ENCODE data around the gene FTCDNL1.

FTCDNL1 gene

DNA sequence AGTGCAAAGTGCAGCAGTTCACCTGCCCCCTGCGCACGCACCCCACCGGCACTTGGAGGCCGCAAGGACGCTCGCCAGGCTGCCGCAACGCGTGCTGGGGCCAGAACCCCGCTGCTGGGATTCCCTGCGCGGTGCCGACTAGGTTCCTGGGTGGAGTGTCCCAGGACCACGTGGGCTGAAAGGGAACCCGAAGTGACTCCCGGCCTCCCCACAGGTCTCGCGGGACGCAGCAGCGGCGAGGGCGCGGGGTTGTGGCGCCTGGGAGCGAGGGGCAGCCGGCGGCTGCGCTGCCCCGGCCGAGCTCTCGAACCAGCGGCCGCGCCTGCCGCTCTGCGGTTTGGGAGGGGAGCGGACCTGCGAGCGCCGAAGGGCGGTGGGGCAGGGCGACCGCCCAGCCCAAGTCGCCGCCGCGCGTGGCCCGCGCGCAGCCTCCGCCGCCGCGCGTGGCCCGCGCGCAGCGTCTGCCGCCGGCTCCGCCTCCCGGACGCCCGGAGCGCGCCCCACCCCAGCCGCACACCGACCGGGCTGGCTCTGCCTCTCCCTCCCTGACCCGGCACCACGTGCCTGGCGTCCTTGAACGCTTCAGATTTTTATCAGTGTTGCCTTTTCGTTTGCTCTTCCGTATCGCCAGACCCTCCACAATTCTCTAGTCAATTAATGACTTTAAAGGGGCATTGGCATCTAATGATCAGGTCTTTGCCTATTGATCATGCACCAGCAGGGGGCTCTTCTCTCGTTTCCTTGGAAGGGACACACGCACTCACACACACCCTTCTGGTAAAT is at the start of gene FTCDNL1:
Gene FTCDNL1, minus strand, starts transcription at position 475 of the 783 bp plus-strand sequence. CDS start 2,230 bp downstream, outside the sequence.
- DNase-seq (ENCODE audit: low spot score): peak; percentile 76

DNA sequence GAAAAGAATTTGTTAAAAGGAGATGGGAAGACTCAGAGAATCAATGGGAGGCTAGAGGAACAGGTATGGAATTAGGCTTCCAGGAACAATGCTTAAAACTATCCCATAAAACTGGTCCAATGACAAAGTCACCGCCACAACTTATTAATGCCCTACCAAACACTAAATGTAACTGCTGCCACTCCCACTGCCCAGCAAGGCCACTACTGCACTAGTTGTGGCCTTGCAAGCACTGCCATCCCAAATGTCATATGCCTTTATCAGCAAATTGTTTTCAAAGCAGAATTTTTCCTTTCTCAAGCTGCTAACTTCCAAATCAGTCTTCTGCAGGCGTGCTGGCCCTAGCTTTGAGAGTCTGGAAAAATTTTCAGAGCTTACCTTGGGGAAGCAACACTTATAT is 45.6 kb upstream of the FTCDNL1 start:
- no peak for DNase-seq (ENCODE audit: low spot score)

DNA sequence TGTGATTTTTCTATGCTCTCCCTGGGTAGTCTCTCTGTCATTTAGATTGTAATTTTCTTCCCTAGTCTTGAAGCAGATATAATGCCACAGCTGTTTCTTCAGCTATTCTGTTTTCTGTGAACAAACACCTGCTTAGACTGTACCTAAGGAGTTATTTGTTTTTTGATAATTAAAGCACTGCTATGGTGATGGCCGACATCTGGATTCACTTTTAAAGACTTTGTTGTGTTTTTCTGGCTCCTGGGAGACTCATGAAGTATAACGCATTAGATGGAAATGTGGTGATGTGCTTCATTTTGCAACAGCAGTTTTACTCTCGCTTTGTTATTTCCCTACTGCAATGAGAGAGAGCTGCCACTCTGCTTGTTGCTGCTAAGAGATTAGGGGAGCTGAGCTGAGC is 44.4 kb upstream of the FTCDNL1 start:
- no peak for DNase-seq (ENCODE audit: low spot score)

DNA sequence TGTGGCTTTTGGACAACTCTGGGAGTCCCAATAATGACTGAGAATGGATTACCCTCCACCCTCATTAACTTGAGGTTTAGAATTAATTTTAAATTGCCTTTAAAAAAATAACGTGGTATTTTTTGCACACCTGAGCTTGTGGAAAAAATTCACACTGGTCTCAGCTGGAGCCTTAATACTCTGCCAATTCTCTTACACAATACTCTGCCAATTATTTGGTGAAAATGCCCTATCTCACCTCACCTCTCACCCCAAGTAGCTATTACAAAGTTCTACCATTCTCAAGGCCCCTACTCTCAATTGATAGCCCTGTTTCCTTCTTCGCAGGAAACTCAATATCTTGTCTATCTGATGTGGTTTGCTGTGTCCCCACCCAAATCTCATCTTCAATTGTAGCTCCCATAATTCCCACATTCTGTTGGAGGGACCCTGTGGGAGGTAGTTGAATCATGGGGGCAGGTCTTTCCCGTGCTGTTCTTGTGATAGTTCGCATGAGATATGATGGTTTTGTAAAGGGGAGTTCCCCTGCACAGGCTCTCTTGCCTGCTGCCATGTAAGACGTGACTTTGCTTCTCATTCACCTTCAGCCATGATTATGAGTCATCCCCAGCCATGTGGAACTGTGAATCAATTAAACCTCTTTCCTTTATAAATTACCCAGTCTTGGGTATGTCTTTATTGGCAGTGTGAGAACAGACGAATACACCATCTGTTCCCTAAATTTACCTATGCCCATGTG is 32.7 kb upstream of the FTCDNL1 start:
- DNase-seq (ENCODE audit: low spot score): no peak

DNA sequence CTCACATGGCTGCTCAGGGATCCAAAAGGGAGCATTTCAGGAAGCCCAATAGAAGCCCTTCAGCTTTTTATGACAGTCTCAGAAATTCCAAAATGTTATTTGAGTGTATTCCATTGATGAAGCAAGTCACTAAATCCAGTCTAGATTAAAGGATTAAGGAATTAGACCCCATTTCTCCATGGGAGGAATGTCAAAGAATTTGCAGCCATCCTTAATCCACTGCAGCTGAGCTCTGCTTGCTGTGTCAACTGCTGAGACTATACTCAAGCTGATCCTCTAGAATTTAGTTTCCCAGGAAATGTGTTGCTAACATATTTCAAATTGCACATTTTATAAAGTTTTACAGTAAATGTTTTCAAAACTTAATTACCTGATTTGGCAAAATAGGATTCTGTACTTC is 31.7 kb upstream of the FTCDNL1 start:
- DNase-seq (ENCODE audit: low spot score): no peak

DNA sequence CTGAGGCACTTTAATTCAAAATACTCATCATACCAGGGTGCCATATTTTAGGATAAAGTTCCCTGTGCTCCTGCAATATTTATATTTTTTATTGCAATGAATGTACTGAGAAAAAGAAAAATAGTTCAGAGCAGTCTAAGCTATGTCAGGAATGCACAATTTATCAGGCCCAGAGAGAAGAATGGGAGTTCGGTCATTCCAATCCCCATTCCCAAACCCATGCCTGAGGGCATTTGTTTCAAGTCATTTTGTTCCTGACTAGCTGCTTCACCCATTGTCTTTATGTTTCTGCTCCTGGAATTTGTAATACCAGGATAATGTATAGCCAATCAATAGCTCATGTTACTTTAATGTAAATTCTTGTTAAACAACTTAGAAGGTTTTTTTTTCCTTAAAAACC is 24.4 kb upstream of the FTCDNL1 start:
- no peak for DNase-seq (ENCODE audit: low spot score)

DNA sequence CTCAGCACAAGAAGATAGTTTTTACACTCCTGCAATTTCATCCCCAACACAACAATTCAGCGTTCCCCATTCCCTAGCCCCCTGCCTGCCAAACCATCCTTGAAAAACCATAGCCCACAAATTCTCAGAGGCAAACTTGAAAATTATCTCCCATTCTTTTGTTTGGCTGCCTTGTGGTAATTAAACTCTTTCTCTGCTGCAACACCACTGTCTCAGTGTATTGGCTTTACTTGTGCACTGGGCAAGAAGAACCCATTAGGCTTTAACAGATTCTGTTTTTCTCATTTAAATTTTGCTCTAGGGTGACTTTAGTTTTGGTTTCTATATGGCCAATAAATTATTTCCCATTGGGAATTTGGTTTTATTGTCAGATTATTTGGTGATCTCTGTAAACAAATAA is 23.2 kb upstream of the FTCDNL1 start:
- no peak for DNase-seq (ENCODE audit: low spot score)

DNA sequence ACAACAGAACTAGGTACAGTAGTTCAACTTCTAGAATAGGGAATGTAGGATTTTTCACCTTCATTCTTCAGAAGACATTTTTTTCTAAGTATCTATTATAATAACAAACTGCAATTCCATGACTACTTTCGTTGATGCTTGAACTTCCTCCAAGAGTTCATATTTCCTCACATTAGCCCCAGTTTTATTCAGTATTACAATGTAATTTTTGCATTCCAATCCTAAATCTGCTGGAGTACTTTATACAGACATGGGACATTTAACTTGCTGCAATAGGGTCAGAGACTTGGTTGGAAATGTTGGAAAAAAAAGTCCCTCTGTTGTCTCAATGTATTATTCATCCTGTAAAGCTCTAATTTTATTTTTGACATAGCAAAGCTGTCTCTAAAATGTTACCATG is 19.6 kb upstream of the FTCDNL1 start:
- no peak for DNase-seq (ENCODE audit: low spot score)

DNA sequence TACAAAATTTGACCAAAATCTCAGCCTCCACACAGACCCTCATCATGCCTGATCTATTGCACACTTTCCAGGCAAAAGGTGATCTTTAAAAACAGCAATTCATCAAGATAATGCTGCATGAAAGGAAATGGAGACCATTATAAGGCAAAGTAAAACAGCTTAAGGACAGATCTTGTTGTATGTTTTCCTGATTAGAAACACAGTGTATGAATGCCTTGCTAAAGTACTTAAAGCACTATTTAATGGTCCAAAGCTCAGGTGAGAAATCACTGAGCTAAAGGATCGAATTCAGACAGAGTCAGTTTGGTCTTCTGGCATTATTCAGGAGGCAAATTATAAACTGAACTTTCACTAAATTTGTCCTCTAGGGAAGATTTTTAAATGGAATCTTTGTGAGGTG is 18.7 kb upstream of the FTCDNL1 start:
- DNase-seq (ENCODE audit: low spot score): no peak

DNA sequence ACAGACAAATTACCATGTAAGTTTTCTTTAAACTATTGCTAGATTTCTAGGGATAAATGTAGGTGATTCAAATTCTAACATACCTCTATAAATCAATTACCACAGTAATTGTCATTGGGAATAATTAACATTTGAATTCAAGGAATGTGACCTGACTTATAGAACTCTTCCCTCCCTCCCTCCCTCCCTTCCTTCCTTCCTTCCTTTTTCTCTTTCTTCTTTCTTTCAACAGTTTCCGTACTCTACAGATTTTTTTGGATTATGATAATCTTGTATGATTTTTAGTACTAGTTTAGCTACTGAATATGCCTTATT is 18.2 kb upstream of the FTCDNL1 start:
- no peak for DNase-seq (ENCODE audit: low spot score)

DNA sequence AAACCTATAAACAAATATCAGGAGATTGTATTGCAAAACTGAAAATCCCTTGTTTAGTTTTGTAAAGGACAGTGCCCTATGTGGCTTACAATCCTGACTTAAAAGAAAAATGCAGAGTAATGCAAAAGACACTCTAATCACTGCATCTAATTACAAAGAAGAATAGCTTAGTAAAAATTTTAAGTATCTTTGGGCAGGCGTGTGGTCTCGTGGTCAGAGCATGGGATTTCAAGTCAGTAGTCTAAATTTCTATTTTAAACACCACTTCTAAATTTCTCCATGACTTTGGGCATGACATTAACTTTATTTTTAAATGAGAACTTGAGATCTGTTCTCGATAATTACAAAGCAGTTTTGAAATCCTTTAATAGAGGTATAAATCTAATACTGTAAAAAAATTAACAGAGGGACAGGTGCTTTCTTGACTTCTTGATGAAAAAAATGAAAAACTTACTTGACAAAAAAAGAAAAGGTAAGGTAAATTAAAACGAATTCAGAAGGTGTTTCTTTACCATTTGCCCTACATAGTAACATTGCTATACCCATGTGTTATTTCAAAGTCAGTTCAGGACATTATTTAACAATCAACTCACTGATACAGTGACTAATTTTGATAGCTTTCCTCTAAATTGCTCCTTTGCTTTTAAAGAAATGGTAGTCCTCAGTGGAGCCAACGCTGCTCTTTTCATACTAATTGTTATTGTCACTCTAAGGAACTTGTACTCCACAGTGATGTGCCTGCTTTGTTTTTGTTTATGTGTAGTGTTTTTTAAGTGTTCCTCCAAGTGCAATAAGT is 17.6 kb upstream of the FTCDNL1 start:
- DNase-seq (ENCODE audit: low spot score): no peak

DNA sequence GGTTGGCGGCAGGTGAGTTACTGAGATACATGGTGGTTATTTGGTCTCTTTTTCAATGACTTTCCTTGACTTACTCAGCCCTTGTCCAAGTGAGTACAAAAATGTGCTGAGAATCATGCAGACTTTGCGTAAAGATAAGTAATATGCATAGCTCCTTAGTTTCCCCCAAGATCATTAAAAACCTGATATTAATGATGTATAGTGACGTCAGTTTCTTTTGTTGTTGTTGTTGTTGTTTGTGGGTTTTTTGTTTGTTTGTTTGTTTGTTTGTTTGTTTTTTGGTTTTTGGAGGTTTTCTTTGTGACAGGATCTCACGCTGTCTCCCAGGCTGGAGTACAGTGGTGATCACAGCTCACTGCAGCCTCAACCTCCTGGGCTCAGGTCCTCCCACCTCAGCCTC is 14.9 kb upstream of the FTCDNL1 start:
- DNase-seq (ENCODE audit: low spot score): no peak

DNA sequence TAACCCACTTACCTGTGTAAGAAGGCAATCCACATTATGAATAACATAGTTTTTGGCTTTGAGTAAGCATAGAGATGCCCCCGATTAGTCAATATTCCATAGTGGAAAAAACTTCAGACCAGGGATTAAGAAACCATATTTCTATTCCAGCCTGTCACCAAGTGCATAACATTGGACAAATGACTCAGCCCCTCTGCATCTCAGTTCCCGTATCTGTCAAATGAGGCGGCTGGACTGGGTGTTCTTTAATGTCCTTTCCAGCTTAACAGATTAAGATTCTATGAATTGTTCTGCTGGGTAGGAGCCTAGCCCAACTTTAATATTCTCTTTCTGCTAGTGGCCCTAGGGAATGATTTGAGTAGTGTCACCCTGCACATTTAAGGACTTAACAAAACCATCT is 11.8 kb upstream of the FTCDNL1 start:
- no peak for DNase-seq (ENCODE audit: low spot score)

DNA sequence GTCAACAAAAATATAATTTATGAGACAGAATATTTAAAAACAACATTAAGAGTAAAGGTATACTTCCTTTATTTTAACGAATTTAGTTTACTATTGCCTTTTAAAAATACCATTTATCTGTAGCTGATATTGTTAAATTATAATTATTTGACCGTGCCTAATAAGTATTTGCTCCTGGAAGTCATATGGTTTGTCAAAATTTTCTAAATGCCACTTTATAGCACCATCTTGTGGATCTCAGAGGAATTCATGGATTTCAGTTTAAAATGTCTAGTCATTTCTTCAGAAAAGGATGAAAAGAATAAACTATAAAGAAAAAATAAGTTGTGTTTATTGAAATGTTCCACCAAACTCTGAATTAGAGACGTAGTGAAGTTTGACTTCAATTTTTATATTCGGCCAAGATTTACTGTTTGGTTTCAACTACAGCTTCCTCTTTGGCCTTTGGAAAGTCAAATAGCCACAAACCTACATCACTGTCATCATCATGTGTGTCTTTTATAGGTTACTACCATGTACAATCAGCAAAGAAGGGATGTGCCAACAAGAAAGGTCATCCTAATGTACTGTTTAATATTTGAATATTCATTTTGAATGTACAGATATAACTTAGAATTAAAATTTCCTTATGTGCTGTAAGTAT is 10.3 kb upstream of the FTCDNL1 start:
- DNase-seq (ENCODE audit: low spot score): peak; percentile 24

DNA sequence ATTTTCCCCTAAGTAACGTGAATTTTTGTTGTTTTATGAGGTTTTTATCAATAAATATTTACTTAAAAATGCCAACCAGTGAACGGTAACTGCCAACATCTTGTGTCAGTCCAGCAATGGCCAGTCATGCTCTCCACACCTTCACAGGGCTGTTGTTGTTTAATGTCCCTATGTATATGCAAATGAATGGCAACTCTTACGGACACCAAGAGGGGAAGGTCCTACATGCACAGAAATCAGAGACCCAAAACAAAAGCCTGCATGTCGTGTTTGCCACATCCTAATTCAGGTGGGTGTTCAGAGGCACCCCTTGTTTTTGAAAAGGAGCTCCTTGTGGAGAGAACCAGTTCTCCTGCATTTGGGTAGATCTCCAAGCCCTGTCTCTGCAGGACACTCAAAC is 4.8 kb upstream of the FTCDNL1 start:
- no peak for DNase-seq (ENCODE audit: low spot score)

DNA sequence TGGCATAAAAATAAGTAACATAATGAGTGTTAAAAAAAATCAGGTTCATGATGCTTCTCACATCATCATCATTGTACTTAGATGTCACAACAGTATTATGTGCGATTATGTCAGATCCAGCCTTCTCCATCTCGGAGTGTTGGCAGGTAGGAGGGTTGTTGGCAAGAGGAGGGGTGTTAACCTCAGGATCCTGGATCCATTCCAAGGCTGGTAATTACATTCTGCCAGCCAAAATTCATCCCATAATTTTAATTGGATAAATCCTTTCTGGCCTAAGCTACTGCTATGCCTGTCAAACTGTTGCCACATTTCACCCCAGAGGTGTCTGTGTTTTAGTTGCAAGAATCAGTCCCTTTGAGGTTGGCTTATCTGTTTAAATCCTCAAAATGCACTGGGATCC is 891 bp upstream of the FTCDNL1 start:
- no peak for DNase-seq (ENCODE audit: low spot score)

DNA sequence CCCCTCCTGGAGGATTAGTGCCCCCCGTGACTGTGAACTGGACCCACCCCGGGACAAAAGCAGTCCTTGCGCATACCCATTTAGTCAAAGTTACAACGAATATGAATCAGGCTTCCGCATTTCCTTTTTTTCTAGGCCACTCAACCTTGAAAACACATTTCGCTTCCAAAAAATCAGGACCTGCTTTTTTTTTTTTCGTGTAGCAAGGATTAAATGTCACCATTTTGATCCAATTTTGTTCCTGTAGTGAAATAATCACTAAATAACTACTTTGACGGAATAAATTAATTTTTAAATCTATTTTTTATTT is 464 bp upstream of the FTCDNL1 start:
- DNase-seq (ENCODE audit: low spot score): no peak

DNA sequence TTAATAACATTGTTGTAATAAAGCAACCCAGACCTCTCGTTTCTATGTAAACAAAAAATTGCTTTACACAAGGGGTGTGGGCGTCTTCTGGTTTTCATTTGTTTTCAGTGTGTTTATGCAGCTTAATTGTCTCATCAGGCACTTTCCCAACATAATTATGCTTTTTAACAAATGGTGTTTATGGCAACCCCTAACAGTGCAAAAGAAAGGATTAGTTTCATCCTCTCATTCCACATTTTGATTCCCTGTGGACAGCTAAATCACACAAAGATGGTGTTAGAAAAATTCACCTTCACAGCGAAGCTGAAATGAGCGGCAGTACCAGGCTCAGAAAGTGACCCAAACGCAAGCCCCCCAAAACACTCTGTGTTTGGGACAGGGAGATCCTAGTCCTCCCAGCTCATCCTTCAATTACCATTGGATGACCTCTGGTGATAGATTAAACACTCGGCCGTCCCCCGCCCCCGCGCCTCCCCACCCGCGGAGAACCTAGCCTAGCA is 724 bp downstream of the FTCDNL1 start:
- no peak for DNase-seq (ENCODE audit: low spot score)

DNA sequence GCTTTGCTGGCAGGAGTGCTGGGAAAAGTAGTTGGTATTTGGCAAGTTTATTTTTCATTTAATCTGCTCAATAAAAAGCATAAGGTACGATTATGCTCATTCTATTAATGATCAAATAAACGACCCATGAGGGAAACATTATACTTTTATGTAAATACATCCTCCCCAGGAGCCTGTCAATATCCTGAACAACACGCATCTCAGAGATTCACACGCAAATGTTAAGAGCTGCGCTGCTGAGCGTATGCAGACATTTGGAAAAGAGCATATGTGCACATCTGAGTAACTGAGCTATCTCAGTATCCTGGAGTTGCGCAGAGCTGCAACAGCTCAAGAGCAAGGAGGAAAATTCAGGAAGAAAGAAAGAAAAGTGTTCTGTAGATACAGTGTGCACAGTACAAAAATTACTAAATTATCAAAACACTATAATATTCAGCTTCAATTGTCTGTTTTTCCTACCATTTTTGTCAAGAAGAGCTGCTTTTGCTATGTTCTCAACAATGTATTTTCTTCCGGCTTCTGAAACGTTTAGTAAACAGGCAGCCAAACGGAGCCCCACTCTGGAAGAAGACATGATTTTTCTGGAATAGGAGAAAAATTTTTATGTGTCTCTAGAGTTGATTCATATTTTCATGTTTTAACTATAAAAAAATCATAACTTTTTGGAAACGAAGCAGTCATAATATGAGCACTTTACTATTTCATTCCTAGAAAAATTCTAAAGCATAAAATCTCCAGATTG is 2.4 kb downstream of the FTCDNL1 start:
- DNase-seq (ENCODE audit: low spot score): no peak

DNA sequence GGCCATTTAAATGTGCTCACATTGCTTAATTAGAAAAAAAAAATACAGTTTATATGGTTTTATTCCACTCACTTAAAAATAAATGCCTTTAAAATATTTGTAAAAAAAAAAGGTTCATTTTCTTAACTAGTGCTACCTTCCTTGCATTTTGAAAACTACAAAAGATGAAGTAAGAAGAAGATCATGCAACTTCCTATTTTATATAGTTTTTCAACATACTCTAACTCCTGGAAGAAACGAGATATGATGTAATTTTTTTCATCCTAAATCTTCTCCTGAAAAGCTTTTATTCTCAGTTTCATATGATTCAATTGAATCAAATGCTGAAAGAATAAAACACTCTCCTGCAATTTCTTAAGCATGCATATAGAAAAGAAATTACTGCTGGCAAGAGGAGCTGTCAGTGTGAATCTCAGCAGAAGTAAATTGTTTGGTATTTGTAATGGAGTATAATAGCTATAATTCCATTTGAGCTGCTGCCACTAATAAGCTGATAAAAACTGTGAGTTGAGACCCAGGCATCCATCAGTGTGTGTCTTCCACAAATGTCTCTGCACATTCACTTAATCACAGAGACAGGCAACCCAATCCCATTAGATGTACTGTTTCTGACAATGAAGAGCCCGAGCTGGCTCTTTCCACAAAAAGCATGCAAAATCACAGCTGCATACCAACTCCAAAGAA is 3.7 kb downstream of the FTCDNL1 start:
- no peak for DNase-seq (ENCODE audit: low spot score)

Data from AG08396 (cell line).